ENCODE data around the gene GFOD2. TPM values are rescaled to one million over a fixed set of nuclear protein-coding genes. Genes with fewer than 3 reads are reported as not detected.

The GFOD2 gene
- total and polyA plus RNA-seq, 2 of the 13 experiments (the other 11 are each of a cell fraction or from before 2014, with no cell fraction given) = 11.1 to 17.2 TPM

DNA sequence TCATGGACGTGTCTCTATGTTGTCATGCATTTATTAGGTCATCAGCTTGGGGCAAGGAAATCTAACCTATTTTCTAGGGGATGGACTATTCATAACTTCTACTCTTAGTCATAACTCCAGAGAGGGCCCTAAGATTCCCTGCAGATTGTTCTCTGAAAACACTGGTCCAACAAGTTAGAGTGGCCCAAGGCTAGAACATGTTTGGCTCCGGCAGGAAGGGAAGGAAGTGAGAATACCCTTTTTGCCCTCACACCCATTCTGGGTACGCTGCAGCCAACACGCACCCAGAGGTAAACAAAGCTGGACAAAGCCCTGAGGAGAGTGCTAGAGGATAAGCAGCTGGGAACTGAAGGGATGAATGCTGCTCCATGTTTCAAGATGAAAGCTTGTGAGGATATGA lies 42.6 kb downstream of the GFOD2 start (continued):
- TF ChIP-seq, protein P1, sequence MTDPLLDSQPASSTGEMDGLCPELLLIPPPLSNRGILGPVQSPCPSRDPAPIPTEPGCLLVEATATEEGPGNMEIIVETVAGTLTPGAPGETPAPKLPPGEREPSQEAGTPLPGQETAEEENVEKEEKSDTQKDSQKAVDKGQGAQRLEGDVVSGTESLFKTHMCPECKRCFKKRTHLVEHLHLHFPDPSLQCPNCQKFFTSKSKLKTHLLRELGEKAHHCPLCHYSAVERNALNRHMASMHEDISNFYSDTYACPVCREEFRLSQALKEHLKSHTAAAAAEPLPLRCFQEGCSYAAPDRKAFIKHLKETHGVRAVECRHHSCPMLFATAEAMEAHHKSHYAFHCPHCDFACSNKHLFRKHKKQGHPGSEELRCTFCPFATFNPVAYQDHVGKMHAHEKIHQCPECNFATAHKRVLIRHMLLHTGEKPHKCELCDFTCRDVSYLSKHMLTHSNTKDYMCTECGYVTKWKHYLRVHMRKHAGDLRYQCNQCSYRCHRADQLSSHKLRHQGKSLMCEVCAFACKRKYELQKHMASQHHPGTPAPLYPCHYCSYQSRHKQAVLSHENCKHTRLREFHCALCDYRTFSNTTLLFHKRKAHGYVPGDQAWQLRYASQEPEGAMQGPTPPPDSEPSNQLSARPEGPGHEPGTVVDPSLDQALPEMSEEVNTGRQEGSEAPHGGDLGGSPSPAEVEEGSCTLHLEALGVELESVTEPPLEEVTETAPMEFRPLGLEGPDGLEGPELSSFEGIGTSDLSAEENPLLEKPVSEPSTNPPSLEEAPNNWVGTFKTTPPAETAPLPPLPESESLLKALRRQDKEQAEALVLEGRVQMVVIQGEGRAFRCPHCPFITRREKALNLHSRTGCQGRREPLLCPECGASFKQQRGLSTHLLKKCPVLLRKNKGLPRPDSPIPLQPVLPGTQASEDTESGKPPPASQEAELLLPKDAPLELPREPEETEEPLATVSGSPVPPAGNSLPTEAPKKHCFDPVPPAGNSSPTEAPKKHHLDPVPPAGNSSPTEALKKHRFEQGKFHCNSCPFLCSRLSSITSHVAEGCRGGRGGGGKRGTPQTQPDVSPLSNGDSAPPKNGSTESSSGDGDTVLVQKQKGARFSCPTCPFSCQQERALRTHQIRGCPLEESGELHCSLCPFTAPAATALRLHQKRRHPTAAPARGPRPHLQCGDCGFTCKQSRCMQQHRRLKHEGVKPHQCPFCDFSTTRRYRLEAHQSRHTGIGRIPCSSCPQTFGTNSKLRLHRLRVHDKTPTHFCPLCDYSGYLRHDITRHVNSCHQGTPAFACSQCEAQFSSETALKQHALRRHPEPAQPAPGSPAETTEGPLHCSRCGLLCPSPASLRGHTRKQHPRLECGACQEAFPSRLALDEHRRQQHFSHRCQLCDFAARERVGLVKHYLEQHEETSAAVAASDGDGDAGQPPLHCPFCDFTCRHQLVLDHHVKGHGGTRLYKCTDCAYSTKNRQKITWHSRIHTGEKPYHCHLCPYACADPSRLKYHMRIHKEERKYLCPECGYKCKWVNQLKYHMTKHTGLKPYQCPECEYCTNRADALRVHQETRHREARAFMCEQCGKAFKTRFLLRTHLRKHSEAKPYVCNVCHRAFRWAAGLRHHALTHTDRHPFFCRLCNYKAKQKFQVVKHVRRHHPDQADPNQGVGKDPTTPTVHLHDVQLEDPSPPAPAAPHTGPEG (CRISPR knock-in tag; IDR thresholded peaks at IDR 0.05) = no peak

DNA sequence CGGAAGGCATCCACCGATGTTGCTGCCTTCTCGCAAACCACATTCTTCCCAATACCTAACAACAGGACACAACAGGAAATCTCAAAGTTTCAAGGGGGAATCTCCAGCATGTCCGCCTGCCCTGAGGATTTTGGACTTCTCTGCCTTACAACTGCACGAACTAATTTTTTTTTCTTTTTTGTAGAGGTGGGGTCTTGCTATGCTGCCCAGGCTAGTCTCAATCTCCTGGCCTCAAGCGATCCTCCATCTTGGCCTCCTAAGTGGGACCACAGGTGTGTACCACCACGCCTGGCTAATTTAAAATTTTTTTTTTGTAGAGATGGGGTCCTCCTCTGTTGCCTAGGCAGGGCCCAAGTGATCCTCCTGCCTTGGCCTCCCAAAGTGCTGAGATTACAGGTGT lies 43.1 kb downstream of the GFOD2 start:
- in situ Hi-C loops (cut with HindIII; ENCODE audit: extremely low pct_ligation_motif_present, low pct_unique_long_range_greater_than_20kb) = no loop called here
- POLR2A ChIA-PET = no interaction called here
- Histone ChIP-seq H3K9ac (ENCODE audit: insufficient read depth, low read depth, low read length) (no peak overlapping the region), H3K79me2 (ENCODE audit: insufficient read depth, low read length) (no peaks in the 10 kb centered on the region), H4K20me1 (ENCODE audit: insufficient read depth, low read length) (no peaks in the 10 kb centered on the region), H3K4me1 (ENCODE audit: insufficient read depth, low read length) (0 out of 2 replicates have a peak, but pooled peaks cover 5% of the 10 kb centered on the region), H3K27me3 (ENCODE audit: control insufficient read depth in 1 of 2, insufficient read depth in 2 of 2, low read length in 2 of 2) (no peaks in the 10 kb centered on the region), H3K9me3 (ENCODE audit: low read length) (no peaks in the 10 kb centered on the region), H2AFZ (ENCODE audit: low read length) (no peak overlapping the region), H3K4me3 (replicated peaks in 1 of 3; ENCODE audit: insufficient read depth in 1 of 3, low read depth in 2 of 3, low read length in 3 of 3) (no peak overlapping the region), H3K36me3 (replicated peaks in 1 of 2; ENCODE audit: control insufficient read depth in 1 of 2, insufficient read depth in 2 of 2, low read length in 2 of 2) (peaks cover 2 to 8% of the 10 kb centered on the region in 2 experiments; a peak in 4 of 5 replicates), H3K4me2 (ENCODE audit: low read depth, low read length) (no peak overlapping the region), H3K27ac (ENCODE audit: extremely low read length, insufficient read depth, low read length) (no peak overlapping the region)
- TF ChIP-seq, protein P2, sequence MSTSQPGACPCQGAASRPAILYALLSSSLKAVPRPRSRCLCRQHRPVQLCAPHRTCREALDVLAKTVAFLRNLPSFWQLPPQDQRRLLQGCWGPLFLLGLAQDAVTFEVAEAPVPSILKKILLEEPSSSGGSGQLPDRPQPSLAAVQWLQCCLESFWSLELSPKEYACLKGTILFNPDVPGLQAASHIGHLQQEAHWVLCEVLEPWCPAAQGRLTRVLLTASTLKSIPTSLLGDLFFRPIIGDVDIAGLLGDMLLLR (CRISPR knock-in tag; IDR thresholded peaks at IDR 0.05) = no peak
- TF ChIP-seq ZNF7 (CRISPR knock-in tag; IDR thresholded peaks at IDR 0.05) = no peak
- peak; percentile 70; the same call in 1 of the 2 replicates for TF ChIP-seq ZNF121 (CRISPR knock-in tag; IDR thresholded peaks at IDR 0.05)
- no peak for TF ChIP-seq ZNF614 (CRISPR knock-in tag; IDR thresholded peaks at IDR 0.05; ENCODE audit: borderline replicate concordance)
- no peak for TF ChIP-seq NFIB (CRISPR knock-in tag; IDR thresholded peaks at IDR 0.05; ENCODE audit: borderline replicate concordance)
- TF ChIP-seq CHCHD3 (CRISPR knock-in tag; IDR thresholded peaks at IDR 0.05) = no peak
- TF ChIP-seq MZF1 (CRISPR knock-in tag; IDR thresholded peaks at IDR 0.05; ENCODE audit: borderline replicate concordance) = no peak
- TF ChIP-seq NR2C2 (CRISPR knock-in tag; IDR thresholded peaks at IDR 0.05; ENCODE audit: borderline replicate concordance) = no peak
- no peak for TF ChIP-seq ZNF263 (CRISPR knock-in tag; IDR thresholded peaks at IDR 0.05)
- intact Hi-C loops (cut with micrococcal nuclease; ENCODE audit: unreplicated experiment) = no loop called here
- FAIRE-seq = no peak
- DNase-seq (ENCODE audit: low spot score) = no peak
- CTCF ChIA-PET (ENCODE audit: low intra/inter-chr PET ratio, low total read pairs) = no interaction called here
- no peak for ATAC-seq
- over 99% methylated on average over 7 of the region's 7 CpGs for WGBS (ENCODE audit: low lambda C conversion rate)
- BruUV-seq (replicated peaks) = no TSS peak
